B cell (primary cell): ENCODE data around the gene ZNF415. TPM values are rescaled to one million over a fixed set of nuclear protein-coding genes. Genes with fewer than 3 reads are reported as not detected.

Source experiments
- ATAC-seq: fragments of 200-7000 bp; cut with Tn5 transposase; one replicate; pipeline ENCODE4 v1.10.0; 2021; ENCODE audit warnings: low read depth, mild to moderate bottlenecking, moderate number of reproducible peaks, moderate library complexity
- CTCF ChIA-PET: fragments of 350-600 bp; sonication (Branson Sonifier 250); formaldehyde crosslinking; loops from one replicate; lab custom pipeline; 2021; ENCODE audit warnings: antibody characterized with exemption, inconsistent platforms; lab: Charles Lee
- POLR2A ChIA-PET: fragments of 350-600 bp; sonication (Branson Sonifier 250); formaldehyde crosslinking; loops from one replicate; lab custom pipeline; 2021; ENCODE audit warnings: antibody characterized with exemption; lab: Charles Lee
- DNase-seq: peaks from one replicate; pipeline ENCODE4 v3.0.0; 2013
- H2AFZ ChIP-seq: 2 replicates; pipeline ENCODE4 v1.6.1; 2012; ENCODE audit warnings: mild to moderate bottlenecking, low read depth, low read length; ENCODE audit not compliant: insufficient read depth, poor library complexity, severe bottlenecking
- H3K27ac ChIP-seq, 2 donors: 1 replicate in 1 of 2; 2 replicates in 1 of 2; pipeline ENCODE4 v1.5.1; 2012 to 2013; ENCODE audit warnings: low read length in 2 of 2, mild to moderate bottlenecking in 2 of 2, moderate library complexity in 1 of 2
- H3K27me3 ChIP-seq, 4 experiments: fragments of 200-600 bp in 1 of 4; sonication (generic) in 1 of 4; replicated peaks in 1 of 4; 1 replicate in 2 of 4; 2 replicates in 2 of 4; pipeline versions ENCODE4 v1.6.1 to v1.7.0; 2013 to 2016; ENCODE audit warnings: low read length in 3 of 4, mild to moderate bottlenecking in 2 of 4, mixed read lengths in 1 of 4, moderate library complexity in 1 of 4; ENCODE audit not compliant: insufficient read depth in 4 of 4, control insufficient read depth in 3 of 4; ENCODE audit errors: control extremely low read depth in 1 of 4
- H3K36me3 ChIP-seq, 2 experiments: replicated peaks in 1 of 2; 1 replicate in 1 of 2; 2 replicates in 1 of 2; pipeline versions ENCODE4 v1.6.1 to v1.7.1; 2013; ENCODE audit warnings: low read length in 1 of 2; ENCODE audit not compliant: insufficient read depth in 2 of 2, control insufficient read depth in 1 of 2; ENCODE audit errors: control extremely low read depth in 1 of 2, extremely low read depth in 1 of 2
- H3K4me1 ChIP-seq, 2 donors: fragments of 200-600 bp in 1 of 2; sonication (generic) in 1 of 2; 1 replicate in 1 of 2; 2 replicates in 1 of 2; pipeline versions ENCODE4 v1.5.1 to v1.6.1; 2013 to 2017; ENCODE audit warnings: low read length in 2 of 2; ENCODE audit not compliant: control insufficient read depth in 2 of 2, insufficient read depth in 2 of 2
- H3K4me2 ChIP-seq: replicated peaks from 2 replicates; pipeline ENCODE3; 2012; ENCODE audit warnings: mild to moderate bottlenecking, low read depth, low read length; ENCODE audit not compliant: poor library complexity, severe bottlenecking
- H3K4me3 ChIP-seq, 5 experiments: fragments of 200-600 bp in 1 of 5; sonication (generic) in 1 of 5; 1 replicate in 3 of 5; 2 replicates in 2 of 5; pipeline versions ENCODE4 v1.5.1 to v1.7.0; 2011 to 2016; ENCODE audit warnings: low read length in 4 of 5, mild to moderate bottlenecking in 4 of 5, low read depth in 2 of 5, control low read depth in 1 of 5, moderate library complexity in 1 of 5; ENCODE audit not compliant: insufficient read depth in 1 of 5; ENCODE audit errors: control extremely low read depth in 1 of 5, extremely low read depth in 1 of 5
- H3K79me2 ChIP-seq: fragments of 200-600 bp; sonication (generic); one replicate; pipeline ENCODE4 v1.6.0; 2016; ENCODE audit warnings: low read length; ENCODE audit not compliant: control insufficient read depth, insufficient read depth
- H3K9ac ChIP-seq: fragments of 200-600 bp; sonication (generic); 2 replicates; pipeline ENCODE4 v1.6.1; 2017; ENCODE audit warnings: mild to moderate bottlenecking, low read length, moderate library complexity
- H3K9me3 ChIP-seq, 3 donors: one replicate each; pipeline versions ENCODE4 v1.6.1 to v1.7.1; 2013; ENCODE audit warnings: low read length in 2 of 3; ENCODE audit not compliant: control insufficient read depth in 2 of 3, insufficient read depth in 1 of 3; ENCODE audit errors: control extremely low read depth in 1 of 3
- H4K20me1 ChIP-seq: 2 replicates; pipeline ENCODE4 v1.6.0; 2012; ENCODE audit warnings: mild to moderate bottlenecking, low read length; ENCODE audit not compliant: insufficient read depth, control insufficient read depth, poor library complexity, severe bottlenecking
- H3K27ac Mint-ChIP-seq: one replicate; pipeline ENCODE4 v1.8.0; 2021; ENCODE audit warnings: mixed read lengths
- H3K27me3 Mint-ChIP-seq: one replicate; pipeline ENCODE4 v1.8.0; 2021; ENCODE audit warnings: mixed read lengths
- H3K4me1 Mint-ChIP-seq: one replicate; pipeline ENCODE4 v1.8.0; 2021; ENCODE audit warnings: mixed read lengths
- H3K4me3 Mint-ChIP-seq: one replicate; pipeline ENCODE4 v1.8.0; 2021; ENCODE audit warnings: mixed read lengths
- H3K9me3 Mint-ChIP-seq: one replicate; pipeline ENCODE4 v1.8.0; 2022; ENCODE audit warnings: mixed read lengths; ENCODE audit not compliant: insufficient read depth
- EZH2 ChIP-seq: IDR thresholded peaks from 2 replicates; pipeline ENCODE4 v1.6.1; 2012; ENCODE audit warnings: borderline replicate concordance, low read depth, mild to moderate bottlenecking, moderate library complexity, low read length; ENCODE audit not compliant: insufficient read depth, poor library complexity, severe bottlenecking
- WGBS: methylation state at CpG from one replicate; pipeline ENCODE4 v1.1.5; 2013; ENCODE audit warnings: missing lambda C conversion rate; ENCODE audit not compliant: insufficient coverage; 5-methylcytosine and 5-hydroxymethylcytosine counted together
- intact Hi-C: fragments of 100-400 bp; cut with micrococcal nuclease; formaldehyde crosslinking; loops from one replicate; pipeline ENCODE4 v1.10.0; 2022
- polyA plus RNA-seq: library from polyadenylated mRNA; depleted of rRNA; stranded (reverse); fragments of >200 nt; gene quantifications from 2 replicates; pipeline ENCODE4 v1.2.3, GENCODE V29; 2012
- total RNA-seq, 2 donors: library from RNA; stranded (reverse); fragments of 120-200 nt in 1 of 2; gene quantifications; 1 replicate in 1 of 2; 2 replicates in 1 of 2; pipeline versions ENCODE4 v1.2.3 to v1.2.4, GENCODE V29; 2013 to 2022
- TF ChIP-seq, protein P1 (sequence below): fragments of 200-600 bp; IDR thresholded peaks from one replicate; pipeline ENCODE4 v1.8.0; 2022; ENCODE audit warnings: antibody characterized with exemption, mild to moderate bottlenecking

Gene ZNF415
- total and polyA plus RNA-seq, 2 donors (not counting 1 experiment from before 2014, with no cell fraction given) = 4.2 to 6.7 TPM

- Histone ChIP-seq H3K27me3 (no peaks in the 10 kb centered on the region), H3K79me2 (no peaks in the 10 kb centered on the region), H2AFZ (no peak overlapping the region), H3K4me1 (no peaks in the 10 kb centered on the region), H3K4me2 (no peak overlapping the region), H3K9me3 (peaks cover 4 to 53% (median 21%) of the 10 kb centered on the region in 3 donors), H3K27ac (no peak overlapping the region), H3K36me3 (peaks cover 6 to 10% of the 10 kb centered on the region in 2 experiments), H3K4me3 (no peak overlapping the region), H4K20me1 (no peaks in the 10 kb centered on the region), H3K9ac (no peak overlapping the region)
- TF ChIP-seq EZH2 = no peak
- TF ChIP-seq, protein P1, sequence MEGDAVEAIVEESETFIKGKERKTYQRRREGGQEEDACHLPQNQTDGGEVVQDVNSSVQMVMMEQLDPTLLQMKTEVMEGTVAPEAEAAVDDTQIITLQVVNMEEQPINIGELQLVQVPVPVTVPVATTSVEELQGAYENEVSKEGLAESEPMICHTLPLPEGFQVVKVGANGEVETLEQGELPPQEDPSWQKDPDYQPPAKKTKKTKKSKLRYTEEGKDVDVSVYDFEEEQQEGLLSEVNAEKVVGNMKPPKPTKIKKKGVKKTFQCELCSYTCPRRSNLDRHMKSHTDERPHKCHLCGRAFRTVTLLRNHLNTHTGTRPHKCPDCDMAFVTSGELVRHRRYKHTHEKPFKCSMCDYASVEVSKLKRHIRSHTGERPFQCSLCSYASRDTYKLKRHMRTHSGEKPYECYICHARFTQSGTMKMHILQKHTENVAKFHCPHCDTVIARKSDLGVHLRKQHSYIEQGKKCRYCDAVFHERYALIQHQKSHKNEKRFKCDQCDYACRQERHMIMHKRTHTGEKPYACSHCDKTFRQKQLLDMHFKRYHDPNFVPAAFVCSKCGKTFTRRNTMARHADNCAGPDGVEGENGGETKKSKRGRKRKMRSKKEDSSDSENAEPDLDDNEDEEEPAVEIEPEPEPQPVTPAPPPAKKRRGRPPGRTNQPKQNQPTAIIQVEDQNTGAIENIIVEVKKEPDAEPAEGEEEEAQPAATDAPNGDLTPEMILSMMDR = no peak
- Mint-ChIP-seq H3K27me3 (no peaks in the 10 kb centered on the region), H3K9me3 (peaks cover 9% of the 10 kb centered on the region), H3K4me1 (no peaks in the 10 kb centered on the region), H3K27ac (no peak overlapping the region), H3K4me3 (no peak overlapping the region)
- WGBS = 95% methylated on average over 2 of the region's 5 CpGs
- POLR2A ChIA-PET = no interaction called here
- ATAC-seq = no peak
- intact Hi-C loops = no loop called here
- no peak for DNase-seq
- CTCF ChIA-PET = no interaction called here
Measured at GRCh38 chr19:53177986-53178385, 45.3 kb upstream of the ZNF415 start.

- Mint-ChIP-seq H3K4me3 (no peak overlapping the region), H3K9me3 (peaks cover 19% of the 10 kb centered on the region), H3K27ac (no peak overlapping the region), H3K4me1 (no peaks in the 10 kb centered on the region), H3K27me3 (no peaks in the 10 kb centered on the region)
- WGBS = 100% methylated on average over 1 of the region's 4 CpGs
- Histone ChIP-seq H3K27ac (no peak overlapping the region), H3K36me3 (peaks cover 0 to 2% of the 10 kb centered on the region in 2 experiments), H3K4me3 (no peak overlapping the region), H3K4me1 (no peaks in the 10 kb centered on the region), H3K79me2 (no peaks in the 10 kb centered on the region), H4K20me1 (no peaks in the 10 kb centered on the region), H3K27me3 (no peaks in the 10 kb centered on the region), H3K9ac (no peak overlapping the region), H2AFZ (no peak overlapping the region), H3K9me3 (peaks cover 5 to 39% (median 18%) of the 10 kb centered on the region in 3 donors), H3K4me2 (no peak overlapping the region)
- CTCF ChIA-PET = no interaction called here
- no peak for TF ChIP-seq EZH2
- TF ChIP-seq, protein P1 = no peak
- ATAC-seq = no peak
- POLR2A ChIA-PET = no interaction called here
- no peak for DNase-seq
- intact Hi-C loops = no loop called here
Measured at GRCh38 chr19:53172889-53173288, 40.2 kb upstream of the ZNF415 start.
